ENCODE measurements around the gene ABI3BP. TPM values are rescaled to one million over a fixed set of nuclear protein-coding genes. Genes with fewer than 3 reads are reported as not detected.

The ABI3BP gene
- total and polyA plus RNA-seq, 4 donors: 1.9 to 4.2 (median 2.4) TPM

- Histone ChIP-seq H3K4me1 (ENCODE audit: control insufficient read depth in 4 of 4, insufficient read depth in 4 of 4, low read length in 3 of 4) (peaks cover 0 to 15% (median 6%) of the 10 kb centered on the region in 4 donors), H3K27ac (ENCODE audit: low read depth in 1 of 2, low read length in 2 of 2) (no peak overlapping the region), H3K4me3 (ENCODE audit: low read depth in 1 of 3, low read length in 3 of 3) (no peak overlapping the region), H3K9ac (ENCODE audit: low read depth in 1 of 2, low read length in 2 of 2) (no peak overlapping the region), H3K36me3 (ENCODE audit: control insufficient read depth in 4 of 4, insufficient read depth in 3 of 4, low read depth in 1 of 4, low read length in 3 of 4) (no peaks in the 10 kb centered on the region), H3K27me3 (ENCODE audit: control insufficient read depth in 4 of 4, insufficient read depth in 4 of 4, low read length in 3 of 4) (no peaks in the 10 kb centered on the region), H3K9me3 (ENCODE audit: control insufficient read depth in 4 of 4, low read length in 3 of 4) (no peaks in the 10 kb centered on the region)
- TF ChIP-seq CTCF (IDR thresholded peaks at IDR 0.05; ENCODE audit: low read depth, low read length, missing input control): no peak
- TF ChIP-seq HNF4A (conservative IDR thresholded peaks at IDR 0.05): no peak
- TF ChIP-seq GABPA (IDR thresholded peaks at IDR 0.05 in 1 of 2, conservative IDR thresholded peaks at IDR 0.05 in 1 of 2): no peak
- no peak for DNase-seq (ENCODE audit: low spot score)
These were observed 231.3 kb downstream of the ABI3BP start for GRCh38 chr3:100761951-100762350.

DNA sequence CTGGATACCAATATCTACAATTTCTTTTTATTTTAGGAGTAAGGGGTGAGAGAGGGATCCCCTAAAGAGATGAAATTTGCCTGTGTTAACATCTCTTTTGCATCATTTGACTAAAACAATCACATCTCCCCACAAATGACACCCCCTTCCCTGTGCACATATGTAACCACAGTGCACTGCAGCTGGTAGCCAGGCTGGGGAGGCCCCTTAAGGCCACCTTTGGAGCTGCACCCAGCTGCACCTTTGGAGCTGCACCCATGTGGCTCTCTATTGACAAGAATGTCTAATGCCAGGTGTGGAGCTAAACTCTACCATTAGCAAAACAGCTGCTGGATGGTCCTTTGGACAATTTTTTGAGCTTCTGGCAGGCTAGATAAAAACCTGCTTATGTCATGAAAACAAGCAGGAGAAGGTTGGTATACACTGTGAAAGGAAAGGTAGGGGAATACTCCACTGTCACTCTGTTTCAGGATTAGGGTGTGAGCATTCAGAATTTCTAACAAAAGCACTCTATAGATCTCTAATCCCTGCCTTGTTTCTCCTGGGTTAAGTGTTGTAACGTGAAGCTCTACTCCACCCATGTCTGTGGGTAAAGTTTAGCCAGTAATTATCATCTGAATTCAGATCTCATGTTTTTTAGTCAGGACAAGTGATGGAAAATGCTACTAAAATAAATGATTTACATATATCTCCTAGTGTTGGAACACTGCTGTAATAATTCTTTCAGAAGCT lies 231.8 kb downstream of the ABI3BP start:
- H3K27ac ChIP-seq (ENCODE audit: low read depth in 1 of 2, low read length in 2 of 2): no peak overlapping the region
- peaks cover 0 to 17% (median 9%) of the 10 kb centered on the region in 4 donors for H3K4me1 ChIP-seq (ENCODE audit: control insufficient read depth in 4 of 4, insufficient read depth in 4 of 4, low read length in 3 of 4)
- WGBS: 67% methylated on average over 1 of the region's 1 CpG
- H3K27me3 ChIP-seq (ENCODE audit: control insufficient read depth in 4 of 4, insufficient read depth in 4 of 4, low read length in 3 of 4): no peaks in the 10 kb centered on the region
- no peak overlapping the region for H3K4me3 ChIP-seq (ENCODE audit: low read depth in 1 of 3, low read length in 3 of 3)
- H3K36me3 ChIP-seq (ENCODE audit: control insufficient read depth in 4 of 4, insufficient read depth in 3 of 4, low read depth in 1 of 4, low read length in 3 of 4): no peaks in the 10 kb centered on the region
- TF ChIP-seq FOXA2 (IDR thresholded peaks at IDR 0.05): no peak
- peak; percentile 39 for TF ChIP-seq CTCF (IDR thresholded peaks at IDR 0.05; ENCODE audit: low read depth, low read length, missing input control)
- no peak for TF ChIP-seq JUND (IDR thresholded peaks at IDR 0.05)
- TF ChIP-seq HNF4A (conservative IDR thresholded peaks at IDR 0.05): peak; percentile 10 to 59
- no peak for TF ChIP-seq MAX (IDR thresholded peaks at IDR 0.05)
- TF ChIP-seq SP1 (IDR thresholded peaks at IDR 0.05): peak; percentile 40
- TF ChIP-seq, protein P1, sequence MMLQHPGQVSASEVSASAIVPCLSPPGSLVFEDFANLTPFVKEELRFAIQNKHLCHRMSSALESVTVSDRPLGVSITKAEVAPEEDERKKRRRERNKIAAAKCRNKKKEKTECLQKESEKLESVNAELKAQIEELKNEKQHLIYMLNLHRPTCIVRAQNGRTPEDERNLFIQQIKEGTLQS (IDR thresholded peaks at IDR 0.05): no peak
- TF ChIP-seq FOXA1 (IDR thresholded peaks at IDR 0.05): no peak
- no peak for TF ChIP-seq ZBTB33 (IDR thresholded peaks at IDR 0.05)
- peak; percentile 59 to 68 for TF ChIP-seq RAD21 (IDR thresholded peaks at IDR 0.05)
- peak in 1 of 2 donors; percentile 44 for TF ChIP-seq RXRA (IDR thresholded peaks at IDR 0.05)
- TF ChIP-seq NR2F2 (IDR thresholded peaks at IDR 0.05): no peak
- no peaks in the 10 kb centered on the region for H3K9me3 ChIP-seq (ENCODE audit: control insufficient read depth in 4 of 4, low read length in 3 of 4)
- H3K9ac ChIP-seq (ENCODE audit: low read depth in 1 of 2, low read length in 2 of 2): no peak overlapping the region
- DNase-seq (ENCODE audit: low spot score): no peak
